ENCODE results near the gene POLR2L. TPM values are rescaled to one million over a fixed set of nuclear protein-coding genes. Genes with fewer than 3 reads are reported as not detected.

Gene POLR2L
- total and polyA plus RNA-seq, 12 donors: 26.2 to 206 (median 109) TPM

GRCh38 chr11:839875-840617, 2.3 kb downstream of the POLR2L start:
- peak in 2 of 7 donors; percentile 28 to 56 for DNase-seq
- TF ChIP-seq POLR2A (IDR thresholded peaks at IDR 0.05): no peak
- TF ChIP-seq CTCF (IDR thresholded peaks at IDR 0.05): no peak
- H3K36me3 ChIP-seq (replicated peaks in 1 of 2): peaks cover 0 to 44% of the 10 kb centered on the region in 2 donors
- H3K27ac ChIP-seq: no peak overlapping the region
- WGBS, 4 donors: 75 to 81% (median 80%) methylated on average over 3 to 25 of the region's 25 CpGs
- H3K4me3 ChIP-seq: no peak overlapping the region
- H3K27me3 ChIP-seq: no peaks in the 10 kb centered on the region
- intact Hi-C loops (cut with DNase I): no loop called here
- H3K4me1 ChIP-seq (replicated peaks in 1 of 2): peaks cover 32 to 42% of the 10 kb centered on the region in 2 donors
- H3K9me3 ChIP-seq (replicated peaks in 1 of 3): no peaks in the 10 kb centered on the region

GRCh38 chr11:839280-839623, 3.1 kb downstream of the POLR2L start:
- Histone ChIP-seq H3K36me3 (replicated peaks in 1 of 2) (peaks cover 0 to 44% of the 10 kb centered on the region in 2 donors), H3K27ac (peak overlapping the region in 1 of 5 donors; percentile 25)
- intact Hi-C loops (cut with DNase I): no loop called here

GRCh38 chr11:838441-839279, 3.7 kb downstream of the POLR2L start:
- Histone ChIP-seq H3K4me1 (replicated peaks in 1 of 2) (peaks cover 33 to 42% of the 10 kb centered on the region in 2 donors), H3K9me3 (replicated peaks in 1 of 3) (no peaks in the 10 kb centered on the region), H3K27ac (peak overlapping the region in 1 of 5 donors; percentile 25), H3K27me3 (no peaks in the 10 kb centered on the region), H3K36me3 (replicated peaks in 1 of 2) (peaks cover 0 to 44% of the 10 kb centered on the region in 2 donors), H3K4me3 (no peak overlapping the region)
- TF ChIP-seq POLR2A (IDR thresholded peaks at IDR 0.05) (no peak), CTCF (IDR thresholded peaks at IDR 0.05) (no peak)
- DNase-seq: peak in 1 of 7 donors; percentile 39
- WGBS, 4 donors: 50 to 79% (median 71%) methylated on average over 10 to 17 of the region's 17 CpGs
- intact Hi-C loops (cut with DNase I): no loop called here

More at GRCh38 chr11:839280-839623, 3.1 kb downstream of the POLR2L start:
- Histone ChIP-seq H3K4me1 (replicated peaks in 1 of 2) (peaks cover 33 to 42% of the 10 kb centered on the region in 2 donors), H3K27me3 (no peaks in the 10 kb centered on the region), H3K4me3 (no peak overlapping the region), H3K9me3 (replicated peaks in 1 of 3) (no peaks in the 10 kb centered on the region)
- no peak for DNase-seq
- no peak for TF ChIP-seq CTCF (IDR thresholded peaks at IDR 0.05)
- TF ChIP-seq POLR2A (IDR thresholded peaks at IDR 0.05): no peak
- WGBS, 4 donors: 86 to 93% (median 91%) methylated on average over 4 to 5 of the region's 5 CpGs; no CpG with 5 or more reads in 1 of the 4 donors

DNA sequence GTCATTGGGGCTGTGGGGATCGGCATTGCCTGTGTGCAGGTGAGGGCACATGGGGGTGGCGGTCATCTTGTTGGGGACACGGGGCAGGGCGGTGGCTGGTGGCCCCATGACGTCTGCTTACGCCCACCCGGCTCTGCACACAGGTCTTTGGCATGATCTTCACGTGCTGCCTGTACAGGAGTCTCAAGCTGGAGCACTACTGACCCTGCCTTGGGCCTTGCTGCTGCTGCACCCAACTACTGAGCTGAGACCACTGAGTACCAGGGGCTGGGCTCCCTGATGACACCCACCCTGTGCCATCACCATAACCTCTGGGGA, 4.4 kb downstream of the POLR2L start:
- no peak overlapping the region for H3K27ac ChIP-seq
- intact Hi-C loops (cut with DNase I): no loop called here
- WGBS, 4 donors: 73 to 92% (median 78%) methylated on average over 6 to 8 of the region's 8 CpGs; no CpG with 5 or more reads in 1 of the 4 donors
- H3K4me3 ChIP-seq: no peak overlapping the region
- peaks cover 0 to 44% of the 10 kb centered on the region in 2 donors for H3K36me3 ChIP-seq (replicated peaks in 1 of 2)
- H3K27me3 ChIP-seq: no peaks in the 10 kb centered on the region
- H3K9me3 ChIP-seq (replicated peaks in 1 of 3): no peaks in the 10 kb centered on the region
- TF ChIP-seq CTCF (IDR thresholded peaks at IDR 0.05): no peak
- TF ChIP-seq POLR2A (IDR thresholded peaks at IDR 0.05): no peak
- peak in 1 of 7 donors; percentile 58 for DNase-seq
- H3K4me1 ChIP-seq (replicated peaks in 1 of 2): peaks cover 26 to 39% of the 10 kb centered on the region in 2 donors

Measured in adrenal gland (tissue), 12 donors.